Thyroid gland (tissue), 4 donors: Measurements from ENCODE around the gene FURIN.

ENCODE experiments used
- CTCF ChIP-seq, 6 experiments: fragments of 200-600 bp in 3 of 6; fragments of 450-650 bp in 3 of 6; sonication (generic) in 3 of 6; IDR thresholded peaks; one replicate each; pipeline ENCODE4 v1.5.1; 2016 to 2019; ENCODE audit warnings: antibody characterized with exemption in 6 of 6, mild to moderate bottlenecking in 2 of 6, inconsistent platforms in 1 of 6, moderate library complexity in 1 of 6
- POLR2A ChIP-seq, 2 donors: fragments of 450-650 bp; IDR thresholded peaks; one replicate each; pipeline ENCODE4 v1.6.1; 2017; ENCODE audit warnings: antibody characterized with exemption in 2 of 2, mild to moderate bottlenecking in 2 of 2, moderate library complexity in 1 of 2

- TF ChIP-seq POLR2A (IDR thresholded peaks at IDR 0.05) (no peak), CTCF (IDR thresholded peaks at IDR 0.05) (no peak)
Measured at GRCh38 chr15:90877315-90877714, 8.9 kb downstream of the FURIN start.
